ENCODE data around the gene RHOF. TPM values are rescaled to one million over a fixed set of nuclear protein-coding genes. Genes with fewer than 3 reads are reported as not detected.

RHOF gene
- total RNA-seq: 100 to 1,000 TPM; 108 to 116 TPM

GRCh38 chr12:121793440-121793837, at the start of gene RHOF:
RHOF (minus strand) TSS chr12:121793688; CDS start chr12:121793633, 55 bp downstream.
- no peaks in the 10 kb centered on the region for H3K9me3 Mint-ChIP-seq
- peak within 1 kb of the TSS; percentile 100 for H3K27ac Mint-ChIP-seq
- peaks cover 42% of the 10 kb centered on the region for H3K36me3 Mint-ChIP-seq (ENCODE audit: low read depth)
- ChIA-PET CTCF (interaction anchor here (1.1 to 15.4 kb wide), 34 partner anchors 14 to 287 kb away, joined by 3 to 698 read pairs (median 9); partner anchors contain the start of genes CFAP251, ORAI1, PSMD9 and SETD1B), POLR2A (interaction anchor here (1.0 to 30.9 kb wide), 8 partner anchors 6 to 256 kb away, joined by 3 to 683 read pairs (median 4); partner anchors contain the start of genes ORAI1, RHOF and SETD1B)
- peak within 1 kb of the TSS; percentile 89 for H3K4me3 Mint-ChIP-seq
- DNase-seq (no peak), ATAC-seq (peak; percentile 19)
- intact Hi-C loops (cut with micrococcal nuclease): loop anchor here (5.0 kb wide), 1 partner anchor 106 kb away; no protein-coding TSS in a partner anchor
- no peak for TF ChIP-seq CTCF (IDR thresholded peaks at IDR 0.05)
- H3K4me1 Mint-ChIP-seq (ENCODE audit: low read depth): peaks cover 54% of the 10 kb centered on the region
- no peaks in the 10 kb centered on the region for H3K27me3 Mint-ChIP-seq

- ChIA-PET POLR2A (interaction anchor here (0.9 to 1.4 kb wide), 2 partner anchors 29 to 43 kb away, joined by 3 to 4 read pairs; no protein-coding TSS in a partner anchor), CTCF (interaction anchor here (6.8 kb wide), 1 partner anchor 45 kb away, joined by 48 read pairs; the partner anchor contains the start of gene RHOF)
- Mint-ChIP-seq H3K27me3 (no peaks in the 10 kb centered on the region), H3K4me1 (ENCODE audit: low read depth) (peaks cover 16% of the 10 kb centered on the region), H3K4me3 (peak overlapping the region; percentile 99), H3K9me3 (no peaks in the 10 kb centered on the region), H3K27ac (peak overlapping the region; percentile 92), H3K36me3 (ENCODE audit: low read depth) (no peaks in the 10 kb centered on the region)
- DNase-seq (no peak), ATAC-seq (no peak)
- no peak for TF ChIP-seq CTCF (IDR thresholded peaks at IDR 0.05)
- intact Hi-C loops (cut with micrococcal nuclease): loop anchor here (2.0 kb wide), 1 partner anchor 49 kb away; the partner anchor contains the start of gene PSMD9
Measured at GRCh38 chr12:121839993-121840761, 46.7 kb upstream of the RHOF start.

GRCh38 chr12:121839106-121839992, 45.9 kb upstream of the RHOF start:
- peak; percentile 98 for ATAC-seq
- TF ChIP-seq CTCF (IDR thresholded peaks at IDR 0.05): peak; percentile 58
- Mint-ChIP-seq H3K36me3 (ENCODE audit: low read depth) (no peaks in the 10 kb centered on the region), H3K9me3 (no peaks in the 10 kb centered on the region), H3K27ac (peak overlapping the region; percentile 92), H3K27me3 (no peaks in the 10 kb centered on the region), H3K4me1 (ENCODE audit: low read depth) (peaks cover 16% of the 10 kb centered on the region), H3K4me3 (peak overlapping the region; percentile 99)
- intact Hi-C loops (cut with micrococcal nuclease): loop anchor here (2.0 kb wide), 1 partner anchor 49 kb away; the partner anchor contains the start of gene PSMD9
- ChIA-PET CTCF (interaction anchor here (1.0 to 6.8 kb wide), 4 partner anchors 9 to 45 kb away, joined by 3 to 48 read pairs (median 7); partner anchors contain the start of gene RHOF), POLR2A (interaction anchor here (1.4 to 2.7 kb wide), 2 partner anchors 13 to 28 kb away, joined by 4 to 17 read pairs; no protein-coding TSS in a partner anchor)
- DNase-seq: peak; percentile 100

- intact Hi-C loops (cut with micrococcal nuclease): loop anchor here (2.0 kb wide), 1 partner anchor 51 kb away; the partner anchor contains the start of gene PSMD9
- H3K4me1 Mint-ChIP-seq (ENCODE audit: low read depth): peaks cover 19% of the 10 kb centered on the region
- ATAC-seq (no peak), DNase-seq (no peak)
- no peaks in the 10 kb centered on the region for H3K36me3 Mint-ChIP-seq (ENCODE audit: low read depth)
- no peak overlapping the region for H3K4me3 Mint-ChIP-seq
- POLR2A ChIA-PET: interaction anchor here (0.9 to 2.7 kb wide), 4 partner anchors 11 to 43 kb away, joined by 3 to 17 read pairs (median 4); no protein-coding TSS in a partner anchor
- no peak overlapping the region for H3K27ac Mint-ChIP-seq
- H3K9me3 Mint-ChIP-seq: no peaks in the 10 kb centered on the region
- CTCF ChIA-PET: interaction anchor here (0.9 to 6.8 kb wide), 5 partner anchors 10 to 56 kb away, joined by 3 to 48 read pairs (median 6); partner anchors contain the start of gene RHOF
- H3K27me3 Mint-ChIP-seq: no peaks in the 10 kb centered on the region
- TF ChIP-seq CTCF (IDR thresholded peaks at IDR 0.05): no peak
Measured at GRCh38 chr12:121838126-121838525, 44.6 kb upstream of the RHOF start.
